Measurements from ENCODE around the gene MMP19. TPM values are rescaled to one million over a fixed set of nuclear protein-coding genes. Genes with fewer than 3 reads are reported as not detected.
"Not testable (repeated sequence)": the region's sequence is repeated elsewhere in the genome, so short reads cannot be mapped to it uniquely, and the experiment has no call there.

MMP19 gene
- total RNA-seq, 2 experiments from 2014 or later, result not detected

DNA sequence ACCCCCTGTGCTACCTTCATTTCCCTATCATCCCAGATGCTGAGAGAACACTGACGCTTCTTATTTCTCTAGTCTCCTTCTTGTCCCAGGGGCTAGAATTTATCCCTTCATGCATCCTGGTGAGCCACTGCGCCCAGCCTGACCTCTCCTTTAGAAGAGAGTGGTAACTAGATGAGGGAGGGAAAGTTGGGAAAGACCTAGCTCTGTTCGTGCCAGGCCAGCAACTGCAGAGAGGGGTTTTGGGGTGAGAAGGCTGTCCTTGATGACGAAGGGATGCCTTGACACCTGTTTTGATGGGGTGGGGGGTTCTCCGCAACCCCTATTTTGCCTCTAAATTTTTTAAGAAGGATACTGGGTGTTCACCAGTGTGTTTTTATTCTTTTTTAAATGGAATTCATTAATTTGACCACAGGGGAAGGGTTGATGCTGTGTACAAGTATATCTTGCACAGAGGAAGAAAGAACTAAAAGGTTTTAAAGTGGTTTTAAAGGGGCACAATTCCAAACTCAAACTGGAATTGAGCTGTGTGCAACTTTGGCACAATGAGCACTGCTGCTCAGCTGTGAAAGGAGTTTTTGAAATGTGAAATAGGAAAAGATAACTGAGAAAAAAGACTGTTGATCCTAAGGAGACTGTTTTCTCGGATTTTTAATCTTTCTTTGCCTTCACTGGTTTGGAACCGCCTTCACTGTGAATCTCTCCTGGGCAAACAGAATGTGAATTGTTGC lies 7.0 kb upstream of the MMP19 start:
- Mint-ChIP-seq H3K9me3 (no peaks in the 10 kb centered on the region), H3K4me1 (peaks cover 12% of the 10 kb centered on the region), H3K4me3 (no peak overlapping the region), H3K36me3 (no peaks in the 10 kb centered on the region), H3K27ac (no peak overlapping the region), H3K27me3 (peaks cover 2% of the 10 kb centered on the region)
- no peak for DNase-seq

DNA sequence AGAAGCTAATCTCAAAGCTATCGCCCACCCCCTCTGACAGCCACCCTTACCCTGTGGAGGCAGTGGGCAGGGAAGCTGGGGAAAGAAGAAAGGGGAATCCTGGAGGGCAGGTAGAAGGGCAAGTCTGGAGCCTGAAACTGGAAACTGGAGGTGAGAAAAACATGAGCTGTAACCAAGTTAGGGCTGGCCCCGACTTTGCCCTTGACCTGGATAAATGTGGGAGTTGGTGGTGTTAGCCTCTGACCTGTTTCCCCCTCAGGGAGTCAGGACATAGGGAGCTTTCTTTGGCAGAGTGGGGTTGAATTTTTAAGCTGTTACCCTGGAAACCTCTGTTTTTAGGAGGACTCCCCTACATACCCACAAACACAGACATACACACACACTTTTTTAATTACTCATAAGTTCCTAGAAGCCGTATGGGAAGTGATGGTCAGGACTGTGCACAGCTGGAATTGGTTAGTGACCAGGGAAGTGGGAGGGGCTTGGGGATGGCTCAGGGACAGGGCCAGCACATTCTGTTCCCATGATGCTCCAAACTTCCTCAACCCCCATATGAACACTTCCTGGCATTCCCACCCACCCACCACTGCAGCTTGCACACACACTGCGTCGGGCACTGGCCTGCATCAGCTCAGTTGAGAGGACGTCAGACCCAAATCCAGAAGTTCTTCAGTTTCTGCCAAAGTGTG lies 5.0 kb upstream of the MMP19 start:
- peak overlapping the region; percentile 43 for H3K27ac Mint-ChIP-seq
- H3K27me3 Mint-ChIP-seq, result peaks cover 2% of the 10 kb centered on the region
- H3K9me3 Mint-ChIP-seq, result no peaks in the 10 kb centered on the region
- peaks cover 12% of the 10 kb centered on the region for H3K4me1 Mint-ChIP-seq
- H3K36me3 Mint-ChIP-seq, result no peaks in the 10 kb centered on the region
- H3K4me3 Mint-ChIP-seq, result no peak overlapping the region
- peak; percentile 22 for DNase-seq

DNA sequence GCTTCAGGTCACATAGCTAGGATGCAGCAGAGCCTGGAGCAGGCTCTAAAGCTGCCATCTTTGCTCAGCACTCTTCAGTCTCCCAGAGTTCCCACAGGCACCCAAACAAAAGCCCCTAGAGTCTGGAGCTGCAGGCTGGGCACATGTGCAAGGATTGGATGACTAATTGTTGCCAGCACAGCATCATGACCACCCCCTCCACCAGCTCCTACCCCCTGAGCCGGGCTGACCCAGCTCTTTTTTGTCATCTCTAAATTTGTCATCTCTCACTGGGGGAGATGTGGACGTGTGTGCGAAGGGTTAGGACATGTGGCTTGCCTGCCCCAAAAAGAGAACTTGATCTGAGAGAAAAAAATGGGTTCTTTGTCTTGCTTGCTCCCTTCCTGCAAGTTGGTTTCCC lies 4.3 kb upstream of the MMP19 start:
- no peaks in the 10 kb centered on the region for H3K36me3 Mint-ChIP-seq
- peak; percentile 44 for DNase-seq

DNA sequence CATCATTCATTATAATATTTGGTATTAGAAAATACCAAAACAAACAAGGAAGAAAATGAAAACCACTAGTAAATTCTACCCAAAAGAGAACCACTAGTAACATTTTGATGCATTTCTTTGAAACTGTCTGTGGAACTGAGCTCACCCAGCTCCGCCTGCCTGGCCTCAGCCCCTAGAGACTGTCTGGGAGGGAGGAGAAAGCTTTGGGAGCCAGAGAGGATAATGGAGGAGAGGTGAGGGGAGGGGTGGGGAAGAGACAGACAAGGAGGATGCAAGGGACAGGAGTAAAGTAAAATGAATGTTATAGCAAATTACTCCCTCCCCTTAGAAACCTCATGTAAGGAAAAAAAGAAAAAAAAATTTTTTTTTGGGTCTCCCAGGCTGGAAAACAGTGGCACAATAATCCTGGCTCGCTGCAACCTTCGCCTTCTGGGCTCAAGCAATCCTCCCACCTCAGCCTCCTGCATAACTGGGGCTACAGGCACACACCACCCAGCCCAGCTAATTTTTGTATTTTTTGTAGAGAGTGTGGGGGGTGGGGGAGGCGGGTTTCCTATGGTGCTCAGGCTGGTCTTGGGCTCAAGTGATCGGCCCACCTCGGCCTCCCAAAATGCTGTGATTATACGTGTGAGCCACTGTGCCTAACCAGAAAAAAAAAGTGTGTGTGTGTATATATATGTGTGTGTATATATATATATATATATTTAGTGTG lies 3.2 kb upstream of the MMP19 start:
- DNase-seq, result no peak
- Mint-ChIP-seq H3K4me3 (no peak overlapping the region), H3K4me1 (peaks cover 12% of the 10 kb centered on the region), H3K27me3 (no peaks in the 10 kb centered on the region), H3K27ac (no peak overlapping the region), H3K9me3 (no peaks in the 10 kb centered on the region), H3K36me3 (no peaks in the 10 kb centered on the region)

More for the DNA sequence above, 4.3 kb upstream of the MMP19 start:
- Mint-ChIP-seq H3K9me3 (no peaks in the 10 kb centered on the region), H3K4me1 (peaks cover 12% of the 10 kb centered on the region), H3K27ac (peak overlapping the region; percentile 43), H3K4me3 (no peak overlapping the region), H3K27me3 (no peaks in the 10 kb centered on the region)

DNA sequence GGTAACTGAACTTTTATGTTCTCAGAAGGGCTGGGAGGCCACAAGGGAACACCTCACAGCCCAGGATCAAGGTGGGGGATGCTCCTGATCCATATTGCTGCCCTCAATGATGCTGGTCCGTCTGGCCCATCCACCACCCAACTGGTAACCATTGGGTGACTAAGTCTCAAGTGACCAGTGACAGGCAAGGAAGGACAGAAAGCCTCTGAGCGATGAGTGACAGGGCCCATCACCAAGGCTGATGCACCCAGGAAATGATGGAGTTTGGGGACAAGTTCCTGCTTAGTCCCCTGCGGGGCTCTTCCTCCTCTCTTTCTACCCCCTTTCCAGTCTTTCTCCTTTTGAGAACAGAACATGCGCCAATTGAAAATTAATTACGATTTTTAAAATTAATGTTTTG lies 2.6 kb upstream of the MMP19 start:
- Mint-ChIP-seq H3K27ac (no peak overlapping the region), H3K4me1 (peaks cover 12% of the 10 kb centered on the region), H3K4me3 (no peak overlapping the region), H3K27me3 (no peaks in the 10 kb centered on the region), H3K36me3 (no peaks in the 10 kb centered on the region), H3K9me3 (no peaks in the 10 kb centered on the region)
- no peak for DNase-seq

DNA sequence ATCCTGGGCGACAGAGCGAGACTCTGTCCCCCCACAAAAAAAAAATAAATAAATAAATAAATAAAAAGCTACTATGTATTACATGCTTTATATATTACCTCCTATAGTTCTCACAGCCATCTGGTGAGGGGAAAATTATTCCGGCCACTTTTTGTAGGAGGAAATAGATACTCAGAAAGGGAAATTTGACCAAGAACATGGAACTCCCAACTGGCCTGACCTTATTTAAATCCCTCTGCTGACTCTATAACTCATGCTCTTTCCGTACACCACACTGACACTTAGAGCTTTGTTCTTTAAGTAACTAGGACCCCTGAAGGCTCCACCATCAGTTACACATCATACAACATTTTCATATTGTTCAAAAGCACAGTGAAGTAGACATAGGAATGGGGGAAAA lies 2.2 kb upstream of the MMP19 start:
- Mint-ChIP-seq H3K9me3 (no peaks in the 10 kb centered on the region), H3K27me3 (no peaks in the 10 kb centered on the region), H3K4me1 (peaks cover 12% of the 10 kb centered on the region), H3K4me3 (no peak overlapping the region), H3K27ac (no peak overlapping the region), H3K36me3 (no peaks in the 10 kb centered on the region)
- no peak for DNase-seq

DNA sequence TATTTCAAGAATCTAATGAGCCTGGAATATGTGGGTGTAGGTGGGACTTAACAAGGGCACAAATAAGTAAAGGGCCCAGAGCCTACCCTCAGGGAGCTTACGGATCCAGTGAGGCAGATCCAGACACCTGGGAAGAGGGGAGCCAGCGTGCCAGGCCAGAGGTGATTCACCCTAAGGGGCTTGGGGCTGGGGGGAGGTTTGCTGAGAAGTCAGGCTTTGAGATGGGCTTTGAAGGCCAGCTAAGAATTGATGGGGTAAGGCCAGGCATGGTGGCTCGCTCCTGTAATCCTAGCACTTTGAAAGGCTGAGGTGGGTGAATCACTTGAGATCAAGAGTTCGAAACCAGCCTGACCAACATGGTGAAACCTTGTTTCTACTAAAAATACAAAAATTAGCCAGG lies 695 bp upstream of the MMP19 start:
- no peaks in the 10 kb centered on the region for H3K9me3 Mint-ChIP-seq
- H3K4me1 Mint-ChIP-seq, result peaks cover 12% of the 10 kb centered on the region
- no peak for DNase-seq
- no peak overlapping the region for H3K27ac Mint-ChIP-seq
- no peaks in the 10 kb centered on the region for H3K36me3 Mint-ChIP-seq
- H3K27me3 Mint-ChIP-seq, result no peaks in the 10 kb centered on the region
- no peak overlapping the region for H3K4me3 Mint-ChIP-seq

DNA sequence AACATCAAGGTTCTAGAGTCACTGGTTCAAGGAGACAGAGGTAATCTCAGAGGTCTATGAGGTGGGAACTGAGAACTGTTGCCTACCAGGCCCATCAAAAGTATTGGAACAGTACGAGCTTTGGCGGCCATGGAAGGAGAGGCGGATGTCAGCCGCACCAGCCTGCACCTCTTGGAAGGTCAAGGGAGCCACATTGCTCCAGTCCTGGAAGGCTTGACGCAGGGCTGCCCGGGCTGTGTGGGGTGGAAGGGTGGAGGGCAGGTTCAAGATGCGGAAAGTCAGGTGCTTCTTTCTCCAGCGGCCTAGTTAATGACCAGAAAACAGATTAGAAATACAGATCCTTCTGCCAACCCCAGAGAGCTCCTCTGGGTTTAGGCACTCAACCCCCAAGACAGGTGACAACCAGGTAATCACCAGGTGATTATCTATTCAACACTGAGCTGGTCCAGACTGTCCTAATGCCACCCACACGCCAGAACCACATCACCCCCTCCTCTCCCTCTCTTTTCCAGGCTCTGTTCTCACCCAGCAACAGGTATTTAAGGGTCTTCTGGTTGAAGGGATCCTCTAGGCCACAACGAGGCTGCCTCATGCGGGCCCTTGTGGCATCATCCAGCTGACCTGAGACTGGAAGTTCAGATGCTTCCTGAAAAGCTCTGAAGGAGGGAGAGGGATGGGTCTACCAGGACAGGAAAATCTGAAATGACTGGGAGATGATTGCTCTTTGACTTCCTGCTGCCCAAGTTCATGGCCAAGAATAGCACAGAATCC lies 2.0 kb downstream of the MMP19 start:
- no peak for DNase-seq
- H3K4me3 Mint-ChIP-seq, result no peak overlapping the region
- H3K27ac Mint-ChIP-seq, result no peak overlapping the region
- no peaks in the 10 kb centered on the region for H3K36me3 Mint-ChIP-seq
- H3K27me3 Mint-ChIP-seq, result no peaks in the 10 kb centered on the region
- no peaks in the 10 kb centered on the region for H3K9me3 Mint-ChIP-seq
- peaks cover 5% of the 10 kb centered on the region for H3K4me1 Mint-ChIP-seq

DNA sequence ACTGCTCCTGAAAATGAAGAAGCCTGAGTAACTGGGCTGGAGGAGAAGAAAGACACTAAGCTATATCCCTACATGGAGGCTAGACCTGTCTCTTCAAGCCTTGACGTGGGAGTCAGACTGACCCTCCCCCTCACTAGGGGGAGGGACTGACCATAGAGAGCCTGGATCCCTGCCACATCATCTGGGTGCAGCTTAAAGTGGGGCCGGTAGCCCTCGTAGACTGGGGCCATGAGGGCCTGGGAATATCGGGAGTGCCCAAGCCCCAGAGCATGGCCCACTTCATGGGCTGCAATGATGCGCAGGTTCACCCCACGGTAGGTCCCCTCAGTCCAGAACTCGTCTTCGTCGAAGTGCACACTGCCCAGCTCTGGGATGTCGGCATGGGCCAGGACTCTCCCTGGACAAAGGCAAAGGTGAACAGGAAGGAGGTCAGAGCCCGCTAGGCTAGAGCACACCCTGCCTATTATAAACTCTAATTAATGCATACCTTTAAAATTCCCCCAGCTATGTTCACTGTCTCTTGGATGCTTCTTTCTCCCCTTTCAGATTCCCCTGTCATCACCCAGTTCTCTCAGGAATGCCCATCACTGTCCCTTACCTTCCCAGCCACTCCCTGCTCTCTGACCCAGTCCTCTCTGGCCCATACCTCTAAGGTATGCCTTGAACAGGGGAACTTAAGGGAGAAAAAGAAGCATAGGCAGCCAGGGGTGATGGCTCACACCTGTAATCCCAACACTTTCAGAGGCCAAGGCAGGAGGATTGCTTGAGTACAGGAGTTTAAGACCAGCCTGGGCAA lies 3.2 kb downstream of the MMP19 start:
- Mint-ChIP-seq H3K36me3 (no peaks in the 10 kb centered on the region), H3K4me3 (no peak overlapping the region)
- DNase-seq, result no peak

DNA sequence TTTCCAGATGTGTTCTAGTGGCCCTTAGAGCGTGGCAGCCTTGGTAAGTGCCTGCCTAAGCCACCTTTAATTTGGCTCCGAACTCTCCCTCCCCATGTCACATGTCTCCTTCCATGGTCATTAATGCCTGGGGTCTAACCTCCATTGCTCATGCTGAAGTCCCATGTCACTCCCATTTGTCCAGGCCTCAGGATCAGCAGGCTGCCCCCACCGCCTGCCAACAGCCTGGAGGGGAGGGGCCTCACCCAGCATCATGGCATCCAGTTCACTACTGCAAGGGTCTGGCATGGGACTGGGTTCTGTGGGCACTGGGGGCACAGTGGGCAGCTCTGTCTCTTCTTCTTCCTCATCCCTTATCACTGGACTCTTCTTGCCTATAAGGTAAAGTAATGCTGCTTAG lies 4.4 kb downstream of the MMP19 start:
- no peaks in the 10 kb centered on the region for H3K9me3 Mint-ChIP-seq
- DNase-seq, result no peak

More for the DNA sequence above, 3.2 kb downstream of the MMP19 start:
- Mint-ChIP-seq H3K4me1 (peaks cover 5% of the 10 kb centered on the region), H3K9me3 (no peaks in the 10 kb centered on the region), H3K27me3 (no peaks in the 10 kb centered on the region), H3K27ac (no peak overlapping the region)

DNA sequence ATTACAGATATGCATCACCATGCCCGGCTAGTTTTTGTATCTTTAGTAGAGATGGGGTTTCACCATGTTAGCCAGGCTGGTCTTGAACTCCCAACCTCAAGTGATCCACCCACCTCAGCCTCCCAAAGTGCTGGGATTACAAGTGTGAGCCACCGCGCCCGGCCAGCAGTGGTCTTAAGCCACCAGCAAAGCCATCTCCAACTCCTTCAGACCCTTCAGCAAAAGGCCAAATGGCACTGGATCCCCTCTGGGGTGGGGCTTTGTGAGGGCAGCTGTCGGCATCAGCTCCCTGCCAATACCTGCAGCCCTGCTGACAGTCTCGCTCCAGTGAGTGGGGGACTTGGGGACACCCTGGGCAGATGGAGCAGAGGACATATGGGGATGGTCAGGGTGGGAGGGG lies 8.3 kb downstream of the MMP19 start:
- H3K27me3 Mint-ChIP-seq, DNase-seq, H3K4me3 Mint-ChIP-seq, H3K27ac Mint-ChIP-seq, H3K9me3 Mint-ChIP-seq, H3K36me3 Mint-ChIP-seq: not testable (repeated sequence)
- H3K4me1 Mint-ChIP-seq, result peaks cover 20% of the 10 kb centered on the region

More for the DNA sequence above, 4.4 kb downstream of the MMP19 start:
- peaks cover 2% of the 10 kb centered on the region for H3K36me3 Mint-ChIP-seq
- H3K27me3 Mint-ChIP-seq, result no peaks in the 10 kb centered on the region
- H3K27ac Mint-ChIP-seq, result no peak overlapping the region
- H3K4me3 Mint-ChIP-seq, result no peak overlapping the region
- H3K4me1 Mint-ChIP-seq, result peaks cover 5% of the 10 kb centered on the region

DNA sequence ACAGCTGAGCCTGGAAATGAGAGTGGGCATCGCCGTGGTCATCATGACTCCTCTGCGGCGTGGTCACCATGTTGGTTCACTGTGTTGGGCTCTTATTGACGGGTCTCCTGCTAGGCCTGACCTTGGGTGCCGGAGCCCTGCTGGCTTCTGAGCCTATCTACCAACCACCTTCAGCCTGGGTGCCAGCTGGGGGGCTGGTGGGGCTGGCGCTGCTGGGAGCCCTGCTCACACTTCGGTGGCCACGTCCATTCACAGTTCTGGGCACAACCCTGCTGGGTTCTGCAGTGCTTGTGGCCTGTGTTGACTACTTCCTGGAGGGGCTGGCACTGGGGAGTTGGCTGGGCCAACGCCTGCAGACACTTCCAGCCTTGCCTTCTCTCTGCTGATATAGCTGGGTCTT lies 9.7 kb downstream of the MMP19 start:
- H3K27me3 Mint-ChIP-seq, result no peaks in the 10 kb centered on the region
- no peaks in the 10 kb centered on the region for H3K9me3 Mint-ChIP-seq
- DNase-seq, result no peak
- H3K27ac Mint-ChIP-seq, result no peak overlapping the region
- peaks cover 8% of the 10 kb centered on the region for H3K36me3 Mint-ChIP-seq
- peaks cover 25% of the 10 kb centered on the region for H3K4me1 Mint-ChIP-seq
- no peak overlapping the region for H3K4me3 Mint-ChIP-seq

DNA sequence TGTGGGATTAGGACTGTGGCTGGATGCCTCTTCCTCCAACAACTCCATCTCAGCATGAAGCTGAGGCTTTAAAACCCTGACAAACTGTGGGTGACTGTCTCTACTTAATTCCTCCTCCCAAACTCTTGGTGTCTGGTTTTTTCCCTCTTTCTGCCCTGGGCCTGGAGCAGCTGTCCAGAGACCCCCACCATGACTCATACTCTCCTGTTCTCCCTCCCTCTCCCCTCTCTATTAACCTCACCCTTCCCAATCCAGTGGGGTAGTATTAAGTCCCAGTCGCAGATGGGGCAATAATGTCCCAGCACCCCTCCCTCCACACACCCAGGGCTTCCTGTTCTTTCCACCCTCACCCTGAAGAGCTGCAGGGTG lies 11.3 kb downstream of the MMP19 start:
- no peak for DNase-seq
- H3K27ac Mint-ChIP-seq, result peak overlapping the region; percentile 38
- H3K36me3 Mint-ChIP-seq, result peaks cover 23% of the 10 kb centered on the region
- peaks cover 33% of the 10 kb centered on the region for H3K4me1 Mint-ChIP-seq
- peak overlapping the region; percentile 99 for H3K4me3 Mint-ChIP-seq
- no peaks in the 10 kb centered on the region for H3K27me3 Mint-ChIP-seq
- no peaks in the 10 kb centered on the region for H3K9me3 Mint-ChIP-seq

Data from activated naive CD8-positive, alpha-beta T cell treated with anti-CD3 and anti-CD28 coated beads for 36 hours (primary cell).